Rectal smooth muscle tissue (tissue), 1 donor: Measurements from ENCODE around the gene AFDN.

Source experiments
- H3K27ac ChIP-seq: one replicate; pipeline ENCODE4 v1.7.0; 2013; ENCODE audit warnings: low read depth, low read length, inconsistent platforms
- H3K27me3 ChIP-seq: one replicate; pipeline ENCODE4 v1.7.0; 2013; ENCODE audit warnings: low read length; ENCODE audit not compliant: control insufficient read depth, insufficient read depth
- H3K36me3 ChIP-seq: one replicate; pipeline ENCODE4 v1.7.0; 2013; ENCODE audit warnings: low read length; ENCODE audit not compliant: control insufficient read depth, insufficient read depth
- H3K4me1 ChIP-seq: one replicate; pipeline ENCODE4 v1.7.0; 2013; ENCODE audit warnings: low read length; ENCODE audit not compliant: control insufficient read depth, insufficient read depth
- H3K4me3 ChIP-seq: one replicate; pipeline ENCODE4 v1.7.0; 2013; ENCODE audit warnings: low read length
- H3K9ac ChIP-seq: one replicate; pipeline ENCODE4 v1.7.0; 2013; ENCODE audit warnings: low read length

The AFDN gene

GRCh38 chr6:167858086-167858591 is 31.4 kb downstream of the AFDN start:
- H3K36me3 ChIP-seq: no peaks in the 10 kb centered on the region

GRCh38 chr6:167858842-167859664 is 32.3 kb downstream of the AFDN start:
- Histone ChIP-seq H3K9ac (no peak overlapping the region), H3K4me3 (no peak overlapping the region), H3K36me3 (no peaks in the 10 kb centered on the region), H3K27me3 (no peaks in the 10 kb centered on the region), H3K27ac (peak overlapping the region; percentile 76), H3K4me1 (peaks cover 29% of the 10 kb centered on the region)

More at GRCh38 chr6:167858086-167858591, 31.4 kb downstream of the AFDN start:
- Histone ChIP-seq H3K27ac (peak overlapping the region; percentile 76), H3K4me3 (no peak overlapping the region), H3K27me3 (no peaks in the 10 kb centered on the region), H3K4me1 (peaks cover 33% of the 10 kb centered on the region), H3K9ac (no peak overlapping the region)

GRCh38 chr6:167860550-167861226 is 34.0 kb downstream of the AFDN start:
- no peak overlapping the region for H3K9ac ChIP-seq
- no peak overlapping the region for H3K4me3 ChIP-seq
- peaks cover 25% of the 10 kb centered on the region for H3K4me1 ChIP-seq
- H3K27ac ChIP-seq: no peak overlapping the region
- no peaks in the 10 kb centered on the region for H3K27me3 ChIP-seq
- H3K36me3 ChIP-seq: no peaks in the 10 kb centered on the region

- H3K27ac ChIP-seq: no peak overlapping the region
- H3K36me3 ChIP-seq: no peaks in the 10 kb centered on the region
- H3K4me1 ChIP-seq: peaks cover 22% of the 10 kb centered on the region
- H3K27me3 ChIP-seq: no peaks in the 10 kb centered on the region
- no peak overlapping the region for H3K4me3 ChIP-seq
- no peak overlapping the region for H3K9ac ChIP-seq
Measured at GRCh38 chr6:167861424-167861823, 34.7 kb downstream of the AFDN start.

- no peak overlapping the region for H3K27ac ChIP-seq
- H3K4me1 ChIP-seq: peaks cover 2% of the 10 kb centered on the region
- no peak overlapping the region for H3K4me3 ChIP-seq
- H3K27me3 ChIP-seq: no peaks in the 10 kb centered on the region
- H3K36me3 ChIP-seq: no peaks in the 10 kb centered on the region
- no peak overlapping the region for H3K9ac ChIP-seq
Measured at GRCh38 chr6:167863897-167864296, 37.2 kb downstream of the AFDN start.

- Histone ChIP-seq H3K27me3 (no peaks in the 10 kb centered on the region), H3K4me1 (no peaks in the 10 kb centered on the region), H3K27ac (no peak overlapping the region), H3K9ac (no peak overlapping the region), H3K36me3 (peaks cover 2% of the 10 kb centered on the region), H3K4me3 (no peak overlapping the region)
Measured at GRCh38 chr6:167866642-167867041, 39.9 kb downstream of the AFDN start.

- Histone ChIP-seq H3K27me3 (no peaks in the 10 kb centered on the region), H3K4me1 (no peaks in the 10 kb centered on the region), H3K36me3 (peaks cover 4% of the 10 kb centered on the region), H3K4me3 (no peak overlapping the region), H3K27ac (no peak overlapping the region), H3K9ac (no peak overlapping the region)
Measured at GRCh38 chr6:167870321-167870720, 43.6 kb downstream of the AFDN start.

- Histone ChIP-seq H3K36me3 (peaks cover 9% of the 10 kb centered on the region), H3K27ac (no peak overlapping the region), H3K4me3 (no peak overlapping the region), H3K27me3 (no peaks in the 10 kb centered on the region), H3K9ac (no peak overlapping the region), H3K4me1 (no peaks in the 10 kb centered on the region)
Measured at GRCh38 chr6:167872538-167873210, 46.0 kb downstream of the AFDN start.

- Histone ChIP-seq H3K36me3 (peaks cover 16% of the 10 kb centered on the region), H3K9ac (no peak overlapping the region), H3K4me1 (no peaks in the 10 kb centered on the region), H3K4me3 (no peak overlapping the region), H3K27ac (no peak overlapping the region), H3K27me3 (no peaks in the 10 kb centered on the region)
Measured at GRCh38 chr6:167877994-167878779, 51.5 kb downstream of the AFDN start.

GRCh38 chr6:167879612-167880011 is 52.9 kb downstream of the AFDN start:
- Histone ChIP-seq H3K36me3 (peaks cover 16% of the 10 kb centered on the region), H3K4me3 (no peak overlapping the region), H3K27ac (no peak overlapping the region), H3K9ac (no peak overlapping the region), H3K4me1 (no peaks in the 10 kb centered on the region), H3K27me3 (no peaks in the 10 kb centered on the region)

GRCh38 chr6:167881327-167881726 is 54.6 kb downstream of the AFDN start:
- Histone ChIP-seq H3K4me1 (no peaks in the 10 kb centered on the region), H3K27ac (no peak overlapping the region), H3K9ac (no peak overlapping the region), H3K27me3 (no peaks in the 10 kb centered on the region), H3K36me3 (peaks cover 11% of the 10 kb centered on the region), H3K4me3 (no peak overlapping the region)

- Histone ChIP-seq H3K27ac (no peak overlapping the region), H3K4me3 (no peak overlapping the region), H3K9ac (no peak overlapping the region), H3K27me3 (no peaks in the 10 kb centered on the region), H3K4me1 (no peaks in the 10 kb centered on the region), H3K36me3 (peaks cover 11% of the 10 kb centered on the region)
Measured at GRCh38 chr6:167882244-167882643, 55.5 kb downstream of the AFDN start.
